Gastrocnemius medialis (tissue), 4 donors: Measurements from ENCODE around the gene PERM1. TPM values are rescaled to one million over a fixed set of nuclear protein-coding genes. Genes with fewer than 3 reads are reported as not detected.
A peak's percentile ranks its signal among the peaks of the same experiment; 100 is the strongest.
"Not testable (repeated sequence)": the region's sequence is repeated elsewhere in the genome, so short reads cannot be mapped to it uniquely, and the experiment has no call there.

Experiments
- ATAC-seq, 2 donors: fragments of 150-250 bp; one replicate each; pipeline ENCODE4 v1.9.1; 2016
- DNase-seq, 2 donors: peaks; one replicate each; pipeline ENCODE4 v3.0.0-alpha.2; 2019
- H3K27ac ChIP-seq, 4 donors: fragments of 200-600 bp; sonication (generic); 1 replicate in 1 of 4; 2 replicates in 3 of 4; pipeline ENCODE4 v1.5.1; 2016 to 2018; ENCODE audit warnings: mild to moderate bottlenecking in 2 of 4, moderate library complexity in 1 of 4
- H3K27me3 ChIP-seq, 3 donors: fragments of 200-600 bp; sonication (generic) in 2 of 3; 1 replicate in 1 of 3; 2 replicates in 2 of 3; pipeline versions ENCODE4 v1.5.1 to v1.6.0; 2016 to 2019; ENCODE audit warnings: mild to moderate bottlenecking in 1 of 3, moderate library complexity in 1 of 3
- H3K36me3 ChIP-seq, 2 donors: fragments of 200-600 bp; sonication (generic) in 1 of 2; one replicate each; pipeline ENCODE4 v1.5.1; 2017 to 2018
- H3K4me1 ChIP-seq, 2 donors: fragments of 200-600 bp; sonication (generic) in 1 of 2; one replicate each; pipeline ENCODE4 v1.5.1; 2016 to 2017; ENCODE audit warnings: mild to moderate bottlenecking in 2 of 2
- H3K4me3 ChIP-seq, 4 donors: fragments of 200-600 bp; sonication (generic) in 3 of 4; 1 replicate in 1 of 4; 2 replicates in 3 of 4; pipeline ENCODE4 v1.5.1; 2016 to 2019; ENCODE audit warnings: mild to moderate bottlenecking in 2 of 4
- H3K9me3 ChIP-seq, 3 donors: fragments of 200-600 bp; sonication (generic) in 2 of 3; 1 replicate in 1 of 3; 2 replicates in 2 of 3; pipeline ENCODE4 v1.5.1; 2016 to 2019
- POLR2A ChIP-seq, 2 donors: fragments of 450-650 bp; IDR thresholded peaks; one replicate each; pipeline ENCODE4 v1.6.1; 2017; ENCODE audit warnings: antibody characterized with exemption in 2 of 2, mild to moderate bottlenecking in 2 of 2, moderate library complexity in 2 of 2
- in situ Hi-C, 4 donors: fragments of 200-750 bp; cut with MboI; loops; one replicate each; pipeline versions ENCODE4 v1.15.0 to v1.8.0; 2017; ENCODE audit warnings: low sequenced_read_pairs in 4 of 4
- intact Hi-C: fragments of 100-400 bp; cut with DNase I; formaldehyde crosslinking; loops from one replicate; pipeline ENCODE4 v1.15.1; 2023; ENCODE audit warnings: low total_unique reads
- total RNA-seq, 4 donors: library from RNA; depleted of rRNA; stranded (reverse); fragments of >200 nt; gene quantifications; one replicate each; pipeline versions ENCODE4 v1.1.0 to v1.2.3, GENCODE V29; 2016
- TF ChIP-seq, protein P1 (sequence below), 5 experiments: fragments of 450-650 bp in 3 of 5; fragments of 200-600 bp in 2 of 5; sonication (generic) in 2 of 5; IDR thresholded peaks in 4 of 5; conservative IDR thresholded peaks in 1 of 5; 1 replicate in 4 of 5; 2 replicates in 1 of 5; pipeline ENCODE4 v1.5.1; 2016 to 2019; ENCODE audit warnings: antibody characterized with exemption in 5 of 5, mild to moderate bottlenecking in 3 of 5, moderate library complexity in 3 of 5

The PERM1 gene
- total RNA-seq, 4 donors from 2014 or later, result 38.9 to 218 (median 98.8) TPM

GRCh38 chr1:1011396-1011949 is 29.6 kb upstream of the PERM1 start:
- intact Hi-C loops (no loop called here), in situ Hi-C loops (no loop called here)
- Histone ChIP-seq H3K4me1 (peaks cover 0 to 10% of the 10 kb centered on the region in 2 donors), H3K9me3 (no peaks in the 10 kb centered on the region), H3K27me3 (no peaks in the 10 kb centered on the region), H3K27ac (no peak overlapping the region), H3K4me3 (no peak overlapping the region), H3K36me3 (no peaks in the 10 kb centered on the region)
- DNase-seq (no peak), ATAC-seq (no peak)
- TF ChIP-seq POLR2A (IDR thresholded peaks at IDR 0.05), result no peak
- TF ChIP-seq, protein P1, sequence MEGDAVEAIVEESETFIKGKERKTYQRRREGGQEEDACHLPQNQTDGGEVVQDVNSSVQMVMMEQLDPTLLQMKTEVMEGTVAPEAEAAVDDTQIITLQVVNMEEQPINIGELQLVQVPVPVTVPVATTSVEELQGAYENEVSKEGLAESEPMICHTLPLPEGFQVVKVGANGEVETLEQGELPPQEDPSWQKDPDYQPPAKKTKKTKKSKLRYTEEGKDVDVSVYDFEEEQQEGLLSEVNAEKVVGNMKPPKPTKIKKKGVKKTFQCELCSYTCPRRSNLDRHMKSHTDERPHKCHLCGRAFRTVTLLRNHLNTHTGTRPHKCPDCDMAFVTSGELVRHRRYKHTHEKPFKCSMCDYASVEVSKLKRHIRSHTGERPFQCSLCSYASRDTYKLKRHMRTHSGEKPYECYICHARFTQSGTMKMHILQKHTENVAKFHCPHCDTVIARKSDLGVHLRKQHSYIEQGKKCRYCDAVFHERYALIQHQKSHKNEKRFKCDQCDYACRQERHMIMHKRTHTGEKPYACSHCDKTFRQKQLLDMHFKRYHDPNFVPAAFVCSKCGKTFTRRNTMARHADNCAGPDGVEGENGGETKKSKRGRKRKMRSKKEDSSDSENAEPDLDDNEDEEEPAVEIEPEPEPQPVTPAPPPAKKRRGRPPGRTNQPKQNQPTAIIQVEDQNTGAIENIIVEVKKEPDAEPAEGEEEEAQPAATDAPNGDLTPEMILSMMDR (IDR thresholded peaks at IDR 0.05 in 4 of 5, conservative IDR thresholded peaks at IDR 0.05 in 1 of 5), result no peak

DNA sequence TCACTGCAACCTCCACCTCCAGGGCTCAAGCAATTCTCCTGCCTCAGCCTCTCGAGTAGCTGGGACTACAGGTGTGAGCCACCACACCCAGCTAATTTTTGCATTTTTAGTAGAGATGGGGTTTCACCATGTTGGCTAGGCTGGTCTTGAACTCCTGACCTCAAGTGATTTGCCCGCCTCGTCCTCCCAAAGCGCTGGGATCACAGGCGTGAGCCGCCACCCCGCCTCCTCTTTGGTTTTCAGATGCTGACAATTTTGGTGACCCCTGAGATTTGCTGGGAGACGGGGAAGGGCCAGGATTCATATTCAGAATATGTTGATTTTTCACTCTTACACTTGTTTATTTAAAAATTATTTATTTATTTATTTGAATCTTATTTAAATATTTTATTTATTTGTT is 28.2 kb upstream of the PERM1 start:
- H3K36me3 ChIP-seq, ATAC-seq, intact Hi-C loops: not testable (repeated sequence)

DNA sequence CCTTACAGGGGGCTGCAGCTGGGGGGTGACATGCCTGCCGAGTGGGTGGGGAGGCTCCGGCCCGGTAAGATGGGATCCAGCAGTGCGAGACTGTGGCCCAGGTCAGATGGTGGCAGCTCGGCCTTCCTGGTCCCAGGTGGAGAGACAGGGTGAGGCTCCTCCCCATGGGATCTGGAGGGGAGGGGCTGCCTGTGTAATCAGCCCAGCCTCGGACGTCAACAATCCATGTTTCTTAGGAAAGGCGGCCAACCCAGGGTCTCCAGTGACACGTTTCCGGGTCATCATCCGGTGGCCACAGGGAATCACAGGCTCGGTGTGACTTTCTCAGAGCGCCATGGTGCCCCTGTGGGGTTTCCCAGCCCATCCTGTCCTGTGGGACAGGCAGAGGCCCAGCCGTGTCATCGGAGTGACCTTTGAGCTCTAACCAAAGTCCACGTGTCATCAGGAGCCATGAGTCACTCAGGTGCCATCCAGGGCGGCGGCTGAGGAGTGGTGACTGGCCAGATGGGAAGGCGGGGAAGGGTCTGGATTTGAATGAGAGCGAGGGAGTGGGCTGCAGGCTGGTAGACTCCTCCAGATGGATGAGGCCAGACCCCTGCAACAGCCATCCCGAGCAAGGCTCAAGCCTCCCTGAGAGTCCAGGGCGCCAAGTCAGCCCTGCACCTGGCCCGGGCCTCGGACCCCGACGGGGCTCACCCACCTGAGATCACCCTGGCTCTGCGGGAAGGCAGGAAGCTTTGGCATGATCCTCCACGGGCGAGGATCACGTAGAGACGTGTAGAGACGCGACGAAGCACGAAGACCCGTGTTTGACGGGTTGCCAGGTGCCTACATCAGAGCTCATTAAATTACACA is 24.6 kb upstream of the PERM1 start:
- in situ Hi-C loops, result no loop called here
- no peak for DNase-seq

More for the DNA sequence above, 28.2 kb upstream of the PERM1 start:
- H3K9me3 ChIP-seq, H3K4me3 ChIP-seq, DNase-seq, H3K27me3 ChIP-seq, H3K27ac ChIP-seq, in situ Hi-C loops: not testable (repeated sequence)
- H3K4me1 ChIP-seq, result peaks cover 6 to 18% of the 10 kb centered on the region in 2 donors

GRCh38 chr1:1005774-1006304 is 23.9 kb upstream of the PERM1 start:
- DNase-seq (no peak), ATAC-seq (no peak)
- H3K27ac ChIP-seq, result peak overlapping the region in 2 of 4 donors; percentile 45 to 69
- no peaks in the 10 kb centered on the region for H3K9me3 ChIP-seq
- H3K4me3 ChIP-seq, result no peak overlapping the region
- H3K36me3 ChIP-seq, result no peaks in the 10 kb centered on the region
- peaks cover 0 to 7% (median 4%) of the 10 kb centered on the region in 3 donors for H3K27me3 ChIP-seq
- in situ Hi-C loops (no loop called here), intact Hi-C loops (no loop called here)
- TF ChIP-seq, protein P1 (IDR thresholded peaks at IDR 0.05 in 4 of 5, conservative IDR thresholded peaks at IDR 0.05 in 1 of 5), result no peak
- peaks cover 12 to 16% of the 10 kb centered on the region in 2 donors for H3K4me1 ChIP-seq

More for the DNA sequence above, 24.6 kb upstream of the PERM1 start:
- Histone ChIP-seq H3K9me3 (no peaks in the 10 kb centered on the region), H3K36me3 (no peaks in the 10 kb centered on the region), H3K27ac (no peak overlapping the region), H3K4me1 (peaks cover 12 to 16% of the 10 kb centered on the region in 2 donors), H3K27me3 (peaks cover 0 to 4% (median 2%) of the 10 kb centered on the region in 3 donors), H3K4me3 (no peak overlapping the region)
- no peak for ATAC-seq
- no peak for TF ChIP-seq POLR2A (IDR thresholded peaks at IDR 0.05)
- TF ChIP-seq, protein P1 (IDR thresholded peaks at IDR 0.05 in 4 of 5, conservative IDR thresholded peaks at IDR 0.05 in 1 of 5), result no peak
- intact Hi-C loops, result no loop called here
